ENCODE data around the gene GABARAPL1.
"Not testable (repeated sequence)": the region's sequence is repeated elsewhere in the genome, so short reads cannot be mapped to it uniquely, and the experiment has no call there.

Gene GABARAPL1

GRCh38 chr12:10204495-10204894, 8.2 kb upstream of the GABARAPL1 start:
- DNase-seq, result not testable (repeated sequence)

GRCh38 chr12:10205220-10205807, 7.4 kb upstream of the GABARAPL1 start:
- DNase-seq, result no peak

- DNase-seq, result no peak
Measured at GRCh38 chr12:10207136-10207535, 5.5 kb upstream of the GABARAPL1 start.

GRCh38 chr12:10210225-10210624, 2.5 kb upstream of the GABARAPL1 start:
- DNase-seq, result no peak

- DNase-seq, result no peak
Measured at GRCh38 chr12:10211101-10211939, 1.4 kb upstream of the GABARAPL1 start.

- DNase-seq, result peak; percentile 87
Measured at GRCh38 chr12:10211940-10212738, 538 bp upstream of the GABARAPL1 start.

- DNase-seq, result peak; percentile 30
Measured at GRCh38 chr12:10213168-10214135, 775 bp downstream of the GABARAPL1 start.

GRCh38 chr12:10214136-10214894, 1.6 kb downstream of the GABARAPL1 start:
- DNase-seq, result no peak

DNA sequence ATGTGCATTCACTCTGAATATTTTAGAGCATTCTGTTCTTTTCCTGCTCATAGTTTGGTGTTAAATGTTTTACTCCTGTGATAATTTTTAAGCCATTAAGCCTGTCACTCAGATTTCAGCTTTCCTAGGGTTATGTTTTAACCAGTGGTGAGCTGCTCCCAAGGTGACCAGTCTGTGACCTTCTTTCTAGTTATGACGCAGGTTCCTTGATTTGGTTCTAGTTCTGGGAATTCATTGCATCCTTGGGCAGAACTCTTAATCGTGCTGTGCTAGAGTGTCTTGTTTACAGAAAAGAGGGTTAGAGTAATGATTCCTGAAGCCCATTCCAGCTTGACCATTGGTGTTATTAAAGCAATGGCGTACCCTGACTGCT, 2.2 kb downstream of the GABARAPL1 start:
- no peak for DNase-seq

DNA sequence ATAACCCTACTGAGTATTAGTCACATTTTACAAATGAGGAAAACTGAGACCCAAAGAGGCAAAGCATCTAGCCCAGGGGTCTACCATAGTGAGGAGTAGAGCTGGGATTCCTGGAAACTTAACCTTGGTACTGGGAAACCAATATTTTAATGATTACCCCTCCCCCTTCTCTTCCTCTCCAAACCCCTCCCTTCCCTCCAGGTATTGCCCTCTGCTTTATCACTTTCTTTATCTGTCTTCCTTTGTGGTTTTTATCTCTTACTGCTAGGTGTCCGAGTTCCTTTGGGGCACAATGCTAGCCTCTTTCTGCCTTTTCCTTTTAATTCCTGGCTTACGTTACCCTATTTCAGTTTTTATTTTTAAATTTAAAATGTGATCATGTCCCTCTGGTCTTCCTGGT, 2.8 kb downstream of the GABARAPL1 start:
- DNase-seq, result no peak

DNA sequence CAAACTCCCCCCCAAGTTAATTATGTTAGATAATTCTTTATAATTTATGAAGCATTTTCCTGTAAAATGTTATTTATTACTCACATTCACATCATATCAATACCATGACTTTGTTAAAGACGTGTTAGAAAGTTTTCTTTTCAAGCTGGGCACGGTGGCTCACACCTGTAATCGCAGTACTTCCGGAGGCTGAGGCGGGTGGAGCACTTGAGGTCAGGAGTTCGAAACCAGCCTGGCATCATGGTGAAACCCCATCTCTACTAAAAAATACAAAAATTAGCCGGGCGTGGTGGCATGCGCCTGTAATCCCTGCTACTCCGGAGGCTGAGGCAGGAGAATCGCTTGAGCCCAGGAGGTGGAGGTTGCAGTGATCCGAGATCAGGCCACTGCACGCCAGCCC, 3.3 kb downstream of the GABARAPL1 start:
- DNase-seq, result not testable (repeated sequence)

- no peak for DNase-seq
Measured at GRCh38 chr12:10218021-10218420, 5.3 kb downstream of the GABARAPL1 start.

DNA sequence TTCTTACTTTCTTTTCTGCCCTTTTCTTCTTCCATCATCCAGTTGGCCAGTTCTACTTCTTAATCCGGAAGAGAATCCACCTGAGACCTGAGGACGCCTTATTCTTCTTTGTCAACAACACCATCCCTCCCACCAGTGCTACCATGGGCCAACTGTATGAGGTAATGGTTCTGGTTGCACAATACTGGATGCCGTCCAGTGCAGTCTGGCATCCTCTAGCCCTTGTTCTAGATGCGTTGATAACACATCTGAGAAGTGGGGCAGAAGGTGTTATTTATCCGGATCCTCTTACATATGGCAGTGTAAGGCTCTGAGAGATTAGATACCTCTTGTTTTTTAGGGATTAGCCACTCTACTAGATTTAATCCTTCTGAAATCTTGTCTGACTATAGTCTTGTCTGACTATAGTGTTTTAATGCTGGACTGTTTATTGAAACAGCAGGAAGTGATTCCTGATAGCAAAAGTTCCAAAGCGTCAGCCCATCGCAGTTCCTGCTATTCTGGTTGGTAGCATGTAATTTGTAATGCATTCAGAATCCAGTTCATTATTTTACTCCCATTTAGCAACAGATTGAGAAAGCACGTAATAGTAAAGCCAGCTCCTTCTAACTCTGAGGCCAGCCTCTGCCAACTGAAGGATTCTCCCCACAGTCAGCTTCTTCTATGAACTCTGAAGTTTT, 7.9 kb downstream of the GABARAPL1 start:
- DNase-seq, result no peak

DNA sequence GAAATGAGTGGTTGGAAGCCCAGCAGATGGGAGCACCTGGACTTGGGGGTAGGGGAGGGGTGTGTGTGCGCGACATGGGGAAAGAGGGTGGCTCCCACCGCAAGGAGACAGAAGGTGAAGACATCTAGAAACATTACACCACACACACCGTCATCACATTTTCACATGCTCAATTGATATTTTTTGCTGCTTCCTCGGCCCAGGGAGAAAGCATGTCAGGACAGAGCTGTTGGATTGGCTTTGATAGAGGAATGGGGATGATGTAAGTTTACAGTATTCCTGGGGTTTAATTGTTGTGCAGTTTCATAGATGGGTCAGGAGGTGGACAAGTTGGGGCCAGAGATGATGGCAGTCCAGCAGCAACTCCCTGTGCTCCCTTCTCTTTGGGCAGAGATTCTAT, 9.2 kb downstream of the GABARAPL1 start:
- DNase-seq, result no peak

GRCh38 chr12:10223208-10223607, 10.5 kb downstream of the GABARAPL1 start:
- DNase-seq, result no peak

- not testable (repeated sequence) for DNase-seq
Measured at GRCh38 chr12:10225426-10225825, 12.7 kb downstream of the GABARAPL1 start.

DNA sequence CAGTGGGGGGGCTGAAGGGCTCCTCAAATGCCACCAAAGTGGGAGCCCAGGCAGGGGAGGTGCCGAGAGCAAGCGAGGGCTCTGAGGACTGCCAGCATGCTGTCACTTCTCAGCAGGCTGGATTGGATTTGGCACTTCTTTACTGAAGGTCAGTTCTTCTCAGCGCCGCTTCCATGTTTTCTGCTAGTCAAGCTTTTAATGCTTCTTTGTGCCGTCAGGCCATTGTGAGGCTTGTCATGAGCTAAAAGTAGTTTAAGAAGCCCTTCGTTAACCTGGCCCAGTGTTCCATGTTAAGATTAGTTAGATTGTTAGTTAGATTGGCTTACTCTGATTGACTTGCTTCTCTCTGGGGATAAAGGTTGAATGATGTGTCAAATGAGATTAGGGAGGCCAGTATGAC, 13.4 kb downstream of the GABARAPL1 start:
- DNase-seq, result no peak

GRCh38 chr12:10226731-10227130, 14.1 kb downstream of the GABARAPL1 start:
- DNase-seq, result no peak

GRCh38 chr12:10227648-10228047, 15.0 kb downstream of the GABARAPL1 start:
- DNase-seq, result no peak

DNA sequence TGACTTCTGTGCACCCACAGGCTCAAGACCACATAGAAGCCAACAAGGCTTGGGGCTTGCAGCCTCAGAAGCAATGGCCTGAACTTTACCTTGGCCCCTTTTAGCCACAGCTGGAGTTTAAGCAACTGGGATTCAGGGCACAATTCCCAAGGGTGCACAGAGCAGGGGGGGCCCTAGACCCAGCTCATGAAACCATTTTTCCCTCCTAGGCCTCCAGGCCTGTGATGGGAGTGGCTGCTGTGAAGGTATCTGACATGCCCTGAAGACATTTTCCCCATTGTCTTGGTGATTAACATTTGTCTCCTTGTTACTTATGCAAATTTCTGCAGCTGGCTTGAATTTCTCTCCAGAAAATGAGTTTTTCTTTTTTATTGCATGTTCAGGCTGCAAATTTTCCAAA, 21.9 kb downstream of the GABARAPL1 start:
- no peak for DNase-seq
